Measurements from ENCODE around the gene BMPR2. TPM values are rescaled to one million over a fixed set of nuclear protein-coding genes. Genes with fewer than 3 reads are reported as not detected.

Gene BMPR2
- total and polyA plus RNA-seq, 7 donors = 2.5 to 74.9 (median 49.9) TPM

DNA sequence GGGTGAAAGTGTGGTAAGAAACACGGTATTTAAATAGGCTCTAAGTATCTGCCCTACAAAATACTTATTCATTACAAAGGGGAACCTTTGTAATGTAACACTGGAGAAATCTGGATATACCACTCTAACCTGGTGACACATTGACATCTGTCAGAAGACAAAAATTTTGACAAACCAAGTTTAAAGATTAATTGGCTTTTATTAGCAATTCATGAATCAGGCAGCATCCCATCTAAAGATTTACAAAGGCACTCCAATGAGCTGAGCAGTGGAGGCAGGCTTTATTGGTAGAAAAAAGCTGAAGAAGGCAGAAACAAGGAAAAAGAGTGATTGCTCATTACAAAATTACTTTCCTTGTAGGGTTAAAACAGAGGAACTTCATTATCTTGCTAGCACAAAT, 35.0 kb downstream of the BMPR2 start:
- WGBS, 2 donors = 87 to 88% methylated on average over 1 of the region's 1 CpG

GRCh38 chr2:202418027-202418426, 41.9 kb downstream of the BMPR2 start:
- 27 to 69% methylated on average over 1 of the region's 1 CpG for WGBS, 2 donors
- no peaks in the 10 kb centered on the region for H3K36me3 ChIP-seq
- no peaks in the 10 kb centered on the region for H3K27me3 ChIP-seq
- no peak for DNase-seq
- TF ChIP-seq POLR2A (IDR thresholded peaks at IDR 0.05) = no peak
- no peak for TF ChIP-seq POLR2AphosphoS5 (IDR thresholded peaks at IDR 0.05)
- TF ChIP-seq EP300 (IDR thresholded peaks at IDR 0.05) = no peak
- TF ChIP-seq, protein P1, sequence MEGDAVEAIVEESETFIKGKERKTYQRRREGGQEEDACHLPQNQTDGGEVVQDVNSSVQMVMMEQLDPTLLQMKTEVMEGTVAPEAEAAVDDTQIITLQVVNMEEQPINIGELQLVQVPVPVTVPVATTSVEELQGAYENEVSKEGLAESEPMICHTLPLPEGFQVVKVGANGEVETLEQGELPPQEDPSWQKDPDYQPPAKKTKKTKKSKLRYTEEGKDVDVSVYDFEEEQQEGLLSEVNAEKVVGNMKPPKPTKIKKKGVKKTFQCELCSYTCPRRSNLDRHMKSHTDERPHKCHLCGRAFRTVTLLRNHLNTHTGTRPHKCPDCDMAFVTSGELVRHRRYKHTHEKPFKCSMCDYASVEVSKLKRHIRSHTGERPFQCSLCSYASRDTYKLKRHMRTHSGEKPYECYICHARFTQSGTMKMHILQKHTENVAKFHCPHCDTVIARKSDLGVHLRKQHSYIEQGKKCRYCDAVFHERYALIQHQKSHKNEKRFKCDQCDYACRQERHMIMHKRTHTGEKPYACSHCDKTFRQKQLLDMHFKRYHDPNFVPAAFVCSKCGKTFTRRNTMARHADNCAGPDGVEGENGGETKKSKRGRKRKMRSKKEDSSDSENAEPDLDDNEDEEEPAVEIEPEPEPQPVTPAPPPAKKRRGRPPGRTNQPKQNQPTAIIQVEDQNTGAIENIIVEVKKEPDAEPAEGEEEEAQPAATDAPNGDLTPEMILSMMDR (IDR thresholded peaks at IDR 0.05) = no peak
- H3K4me3 ChIP-seq = no peak overlapping the region
- peaks cover 0 to 13% (median 2%) of the 10 kb centered on the region in 4 donors for H3K4me1 ChIP-seq
- intact Hi-C loops (cut with DNase I) = no loop called here
- H3K9me3 ChIP-seq = no peaks in the 10 kb centered on the region
- no peak overlapping the region for H3K27ac ChIP-seq

More for the DNA sequence above, 35.0 kb downstream of the BMPR2 start:
- Histone ChIP-seq H3K36me3 (no peaks in the 10 kb centered on the region), H3K27me3 (no peaks in the 10 kb centered on the region), H3K4me3 (no peak overlapping the region), H3K27ac (no peak overlapping the region), H3K9me3 (no peaks in the 10 kb centered on the region), H3K4me1 (peaks cover 0 to 5% (median 2%) of the 10 kb centered on the region in 4 donors)
- TF ChIP-seq POLR2AphosphoS5 (IDR thresholded peaks at IDR 0.05) (no peak), POLR2A (IDR thresholded peaks at IDR 0.05) (no peak), EP300 (IDR thresholded peaks at IDR 0.05) (no peak)
- TF ChIP-seq, protein P1 (IDR thresholded peaks at IDR 0.05) = no peak
- intact Hi-C loops (cut with DNase I) = no loop called here
- no peak for DNase-seq

DNA sequence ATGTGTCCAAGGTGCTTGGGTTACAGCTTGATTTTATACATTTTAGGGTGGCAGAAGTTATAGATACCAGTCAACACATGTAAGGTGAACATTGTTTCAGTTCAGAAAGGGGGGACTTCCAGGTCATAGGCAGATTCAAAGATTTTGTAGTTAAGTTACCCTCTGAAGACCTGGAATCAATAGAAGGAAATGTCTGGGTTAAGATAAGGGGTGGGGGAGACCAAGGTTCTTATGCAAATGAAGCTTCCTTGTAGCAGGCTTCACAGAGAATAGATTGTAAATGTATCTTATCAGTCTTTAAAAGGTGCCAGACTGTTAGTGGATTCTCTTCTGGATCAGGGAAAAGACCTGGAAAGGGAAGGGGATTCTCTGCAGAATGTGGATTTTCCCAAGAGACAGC, 42.4 kb downstream of the BMPR2 start:
- no peak for DNase-seq
- H3K27ac ChIP-seq = no peak overlapping the region
- intact Hi-C loops (cut with DNase I) = no loop called here
- H3K4me1 ChIP-seq = peaks cover 0 to 17% (median 5%) of the 10 kb centered on the region in 4 donors
- no peaks in the 10 kb centered on the region for H3K9me3 ChIP-seq
- no peak overlapping the region for H3K4me3 ChIP-seq
- TF ChIP-seq EP300 (IDR thresholded peaks at IDR 0.05) (no peak), POLR2A (IDR thresholded peaks at IDR 0.05) (no peak), POLR2AphosphoS5 (IDR thresholded peaks at IDR 0.05) (no peak)
- TF ChIP-seq, protein P1 (IDR thresholded peaks at IDR 0.05) = no peak
- no peaks in the 10 kb centered on the region for H3K27me3 ChIP-seq
- no peaks in the 10 kb centered on the region for H3K36me3 ChIP-seq

- no peak overlapping the region for H3K27ac ChIP-seq
- intact Hi-C loops (cut with DNase I) = no loop called here
- no peaks in the 10 kb centered on the region for H3K27me3 ChIP-seq
- no peak overlapping the region for H3K4me3 ChIP-seq
- H3K4me1 ChIP-seq = peaks cover 0 to 16% (median 8%) of the 10 kb centered on the region in 4 donors
- WGBS, 2 donors = 75 to 84% methylated on average over 2 of the region's 2 CpGs
- TF ChIP-seq EP300 (IDR thresholded peaks at IDR 0.05) = no peak
- TF ChIP-seq, protein P1 (IDR thresholded peaks at IDR 0.05) = no peak
- DNase-seq = no peak
- H3K36me3 ChIP-seq = no peaks in the 10 kb centered on the region
- H3K9me3 ChIP-seq = no peaks in the 10 kb centered on the region
Measured at GRCh38 chr2:202423139-202423538, 47.0 kb downstream of the BMPR2 start.

DNA sequence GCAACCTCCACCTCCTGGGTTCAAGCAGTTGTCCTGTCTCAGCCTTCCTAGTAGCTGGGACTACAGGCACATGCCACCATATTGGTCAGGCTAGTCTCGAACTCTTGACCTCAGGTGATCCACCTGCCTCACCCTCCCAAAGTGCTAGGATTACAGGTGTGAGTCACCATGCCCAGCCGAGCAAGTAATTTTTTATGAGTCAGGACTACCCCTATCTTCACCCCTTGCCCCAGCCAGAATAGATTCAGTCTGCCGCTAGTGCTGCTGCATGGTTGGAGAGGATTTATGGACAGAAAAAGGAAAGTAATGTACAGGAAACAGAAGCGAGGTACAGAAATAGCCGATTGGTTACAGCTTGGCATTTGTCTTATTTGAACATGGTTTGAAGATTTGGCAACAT, 48.9 kb downstream of the BMPR2 start:
- intact Hi-C loops (cut with DNase I) = no loop called here
- Histone ChIP-seq H3K4me1 (peaks cover 0 to 34% (median 21%) of the 10 kb centered on the region in 4 donors), H3K36me3 (no peaks in the 10 kb centered on the region), H3K27ac (no peak overlapping the region), H3K4me3 (no peak overlapping the region), H3K9me3 (no peaks in the 10 kb centered on the region), H3K27me3 (no peaks in the 10 kb centered on the region)
- no peak for DNase-seq
- 81 to 91% methylated on average over 5 of the region's 5 CpGs for WGBS, 2 donors
- TF ChIP-seq POLR2AphosphoS5 (IDR thresholded peaks at IDR 0.05) (no peak), EP300 (IDR thresholded peaks at IDR 0.05) (no peak), POLR2A (IDR thresholded peaks at IDR 0.05) (no peak)
- TF ChIP-seq, protein P1 (IDR thresholded peaks at IDR 0.05) = no peak

All from sigmoid colon (tissue), 7 donors.